Fibroblast of lung (primary cell): ENCODE results near the gene ZFYVE1. TPM values are rescaled to one million over a fixed set of nuclear protein-coding genes. Genes with fewer than 3 reads are reported as not detected.

Source experiments
- DNase-seq, 2 donors: peaks; one replicate each; pipeline versions ENCODE4 v3.0.0 to v3.0.0-alpha.2; 2010; ENCODE audit warnings: low read depth in 2 of 2
- H2AFZ ChIP-seq: 2 replicates; pipeline ENCODE4 v1.5.1; 2012; ENCODE audit warnings: low read length, control low read depth, inconsistent platforms
- H3K27ac ChIP-seq: 2 replicates; pipeline ENCODE4 v1.5.1; 2011; ENCODE audit warnings: low read length, control low read depth; ENCODE audit not compliant: insufficient read depth
- H3K27me3 ChIP-seq: 2 replicates; pipeline ENCODE4 v1.5.1; 2011; ENCODE audit warnings: mild to moderate bottlenecking, low read length; ENCODE audit not compliant: control insufficient read depth, insufficient read depth
- H3K36me3 ChIP-seq: 2 replicates; pipeline ENCODE4 v1.5.1; 2011; ENCODE audit warnings: low read length; ENCODE audit not compliant: control insufficient read depth, insufficient read depth
- H3K4me1 ChIP-seq: 2 replicates; pipeline ENCODE4 v1.5.1; 2011; ENCODE audit warnings: low read length; ENCODE audit not compliant: control insufficient read depth, insufficient read depth; ENCODE audit errors: extremely low read depth
- H3K4me2 ChIP-seq: 2 replicates; pipeline ENCODE4 v1.5.1; 2011; ENCODE audit warnings: low read length, control low read depth; ENCODE audit not compliant: insufficient read depth; ENCODE audit errors: extremely low read depth
- H3K4me3 ChIP-seq, 4 experiments: fragments of 200-600 bp in 1 of 4; sonication (generic) in 1 of 4; replicated peaks in 1 of 4; 2 replicates each; pipeline ENCODE4 v1.5.1; 2011 to 2016; ENCODE audit warnings: low read length in 4 of 4, low read depth in 3 of 4, mild to moderate bottlenecking in 3 of 4, control low read depth in 2 of 4, inconsistent platforms in 1 of 4, mixed read lengths in 1 of 4; ENCODE audit not compliant: insufficient read depth in 1 of 4; ENCODE audit errors: control extremely low read depth in 1 of 4
- H3K79me2 ChIP-seq: 2 replicates; pipeline ENCODE4 v1.5.1; 2012; ENCODE audit warnings: mild to moderate bottlenecking, low read length, inconsistent platforms; ENCODE audit not compliant: control insufficient read depth, insufficient read depth
- H3K9ac ChIP-seq: 2 replicates; pipeline ENCODE4 v1.5.1; 2011; ENCODE audit warnings: mild to moderate bottlenecking, low read length, control low read depth; ENCODE audit not compliant: insufficient read depth
- H3K9me3 ChIP-seq: 2 replicates; pipeline ENCODE4 v1.5.1; 2012; ENCODE audit warnings: low read depth, low read length; ENCODE audit not compliant: control insufficient read depth, insufficient read depth
- H4K20me1 ChIP-seq: 2 replicates; pipeline ENCODE4 v1.5.1; 2011; ENCODE audit warnings: low read length; ENCODE audit not compliant: control insufficient read depth, insufficient read depth; ENCODE audit errors: extremely low read depth
- EZH2 ChIP-seq: IDR thresholded peaks from 2 replicates; pipeline ENCODE4 v1.5.1; 2012; ENCODE audit warnings: low read length, control low read depth, mild to moderate bottlenecking; ENCODE audit errors: missing control alignments
- polyA plus RNA-seq, 2 donors: library from polyadenylated mRNA; depleted of rRNA in 1 of 2; stranded (reverse) in 1 of 2; unstranded in 1 of 2; fragments of >200 nt; gene quantifications; 2 replicates each; pipeline ENCODE4 v1.2.1, GENCODE V29; 2011 to 2012; ENCODE audit warnings: missing spikeins in 1 of 2
- total RNA-seq: library from RNA; depleted of rRNA; stranded (reverse); fragments of >200 nt; gene quantifications from 2 replicates; pipeline ENCODE4 v1.2.1, GENCODE V29; 2014
- TF ChIP-seq, protein P1 (sequence below), 2 donors: IDR thresholded peaks in 1 of 2; conservative IDR thresholded peaks in 1 of 2; 1 replicate in 1 of 2; 2 replicates in 1 of 2; pipeline ENCODE4 v1.5.1; 2011 to 2012; ENCODE audit warnings: low read length in 2 of 2, control low read depth in 1 of 2, inconsistent platforms in 1 of 2, low read depth in 1 of 2, mild to moderate bottlenecking in 1 of 2

The ZFYVE1 gene
- total and polyA plus RNA-seq, 2 donors (not counting 1 experiment from before 2014, with no cell fraction given), result 18.8 to 22.1 TPM

- DNase-seq, result peak; percentile 98 to 99
Measured at GRCh38 chr14:72926292-72927028, 100.4 kb downstream of the ZFYVE1 start, which contains the start of gene DCAF4. Gene DCAF4, plus strand, starts transcription at chr14:72926464. Its CDS starts 11,515 bp downstream, at chr14:72937979.

GRCh38 chr14:72925815-72926291 is 101.1 kb downstream of the ZFYVE1 start:
- H3K9me3 ChIP-seq, result no peaks in the 10 kb centered on the region
- H3K4me1 ChIP-seq, result peaks cover 4% of the 10 kb centered on the region
- H3K27me3 ChIP-seq, result no peaks in the 10 kb centered on the region
- H3K79me2 ChIP-seq, result no peaks in the 10 kb centered on the region
- peak overlapping the region; percentile 69 for H3K9ac ChIP-seq
- H3K36me3 ChIP-seq, result peaks cover 3% of the 10 kb centered on the region
- H4K20me1 ChIP-seq, result no peaks in the 10 kb centered on the region
- DNase-seq, result no peak
- H3K4me3 ChIP-seq, result peak overlapping the region; percentile 46 to 89 (median 76)
- H3K4me2 ChIP-seq, result peak overlapping the region; percentile 93
- peak overlapping the region; percentile 99 for H2AFZ ChIP-seq
- peak overlapping the region; percentile 57 for H3K27ac ChIP-seq
- TF ChIP-seq, protein P1, sequence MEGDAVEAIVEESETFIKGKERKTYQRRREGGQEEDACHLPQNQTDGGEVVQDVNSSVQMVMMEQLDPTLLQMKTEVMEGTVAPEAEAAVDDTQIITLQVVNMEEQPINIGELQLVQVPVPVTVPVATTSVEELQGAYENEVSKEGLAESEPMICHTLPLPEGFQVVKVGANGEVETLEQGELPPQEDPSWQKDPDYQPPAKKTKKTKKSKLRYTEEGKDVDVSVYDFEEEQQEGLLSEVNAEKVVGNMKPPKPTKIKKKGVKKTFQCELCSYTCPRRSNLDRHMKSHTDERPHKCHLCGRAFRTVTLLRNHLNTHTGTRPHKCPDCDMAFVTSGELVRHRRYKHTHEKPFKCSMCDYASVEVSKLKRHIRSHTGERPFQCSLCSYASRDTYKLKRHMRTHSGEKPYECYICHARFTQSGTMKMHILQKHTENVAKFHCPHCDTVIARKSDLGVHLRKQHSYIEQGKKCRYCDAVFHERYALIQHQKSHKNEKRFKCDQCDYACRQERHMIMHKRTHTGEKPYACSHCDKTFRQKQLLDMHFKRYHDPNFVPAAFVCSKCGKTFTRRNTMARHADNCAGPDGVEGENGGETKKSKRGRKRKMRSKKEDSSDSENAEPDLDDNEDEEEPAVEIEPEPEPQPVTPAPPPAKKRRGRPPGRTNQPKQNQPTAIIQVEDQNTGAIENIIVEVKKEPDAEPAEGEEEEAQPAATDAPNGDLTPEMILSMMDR (conservative IDR thresholded peaks at IDR 0.05 in 1 of 2, IDR thresholded peaks at IDR 0.05 in 1 of 2; ENCODE audit: low read depth in 1 of 2, low read length in 2 of 2), result no peak
- TF ChIP-seq EZH2, result no peak

More at GRCh38 chr14:72926292-72927028, 100.4 kb downstream of the ZFYVE1 start, which contains the start of gene DCAF4:
- no peaks in the 10 kb centered on the region for H3K27me3 ChIP-seq
- peak within 1 kb of the TSS; percentile 99 for H2AFZ ChIP-seq
- H3K4me1 ChIP-seq, result peaks cover 4% of the 10 kb centered on the region
- H3K36me3 ChIP-seq, result peaks cover 3% of the 10 kb centered on the region
- TF ChIP-seq, protein P1 (conservative IDR thresholded peaks at IDR 0.05 in 1 of 2, IDR thresholded peaks at IDR 0.05 in 1 of 2; ENCODE audit: low read depth in 1 of 2, low read length in 2 of 2), result no peak
- TF ChIP-seq EZH2, result no peak
- peaks cover 2% of the 10 kb centered on the region for H3K79me2 ChIP-seq
- peak within 1 kb of the TSS; percentile 88 for H3K27ac ChIP-seq
- H4K20me1 ChIP-seq, result no peaks in the 10 kb centered on the region
- H3K4me2 ChIP-seq, result peak within 1 kb of the TSS; percentile 97
- H3K9me3 ChIP-seq, result no peaks in the 10 kb centered on the region
- H3K9ac ChIP-seq, result peak within 1 kb of the TSS; percentile 81
- peak within 1 kb of the TSS; percentile 85 to 98 (median 89) for H3K4me3 ChIP-seq

- no peak overlapping the region for H3K9ac ChIP-seq
Measured at GRCh38 chr14:72925171-72925759, 101.6 kb downstream of the ZFYVE1 start.

More at GRCh38 chr14:72925171-72925759, 101.6 kb downstream of the ZFYVE1 start:
- Histone ChIP-seq H3K27me3 (no peaks in the 10 kb centered on the region), H3K36me3 (peaks cover 3% of the 10 kb centered on the region), H3K79me2 (no peaks in the 10 kb centered on the region), H3K9me3 (no peaks in the 10 kb centered on the region), H3K27ac (peak overlapping the region; percentile 57), H2AFZ (peak overlapping the region; percentile 99), H3K4me1 (peaks cover 4% of the 10 kb centered on the region), H3K4me3 (peak overlapping the region in 2 of 4 experiments; percentile 85 to 89), H3K4me2 (peak overlapping the region; percentile 93), H4K20me1 (no peaks in the 10 kb centered on the region)
- DNase-seq, result no peak
- no peak for TF ChIP-seq EZH2
- TF ChIP-seq, protein P1 (conservative IDR thresholded peaks at IDR 0.05 in 1 of 2, IDR thresholded peaks at IDR 0.05 in 1 of 2; ENCODE audit: low read depth in 1 of 2, low read length in 2 of 2), result no peak
